ENCODE data around the gene TNFRSF18. TPM values are rescaled to one million over a fixed set of nuclear protein-coding genes. Genes with fewer than 3 reads are reported as not detected.
A peak's percentile ranks its signal among the peaks of the same experiment; 100 is the strongest.

TNFRSF18 gene
- polyA plus RNA-seq, 1 donor = 0.38 TPM

- DNase-seq = no peak
These were observed 34.6 kb upstream of the TNFRSF18 start for GRCh38 chr1:1240822-1241587.

GRCh38 chr1:1240348-1240732 lies 33.9 kb upstream of the TNFRSF18 start:
- DNase-seq = no peak

- no peak for DNase-seq
These were observed 33.4 kb upstream of the TNFRSF18 start for GRCh38 chr1:1239614-1240347.

DNA sequence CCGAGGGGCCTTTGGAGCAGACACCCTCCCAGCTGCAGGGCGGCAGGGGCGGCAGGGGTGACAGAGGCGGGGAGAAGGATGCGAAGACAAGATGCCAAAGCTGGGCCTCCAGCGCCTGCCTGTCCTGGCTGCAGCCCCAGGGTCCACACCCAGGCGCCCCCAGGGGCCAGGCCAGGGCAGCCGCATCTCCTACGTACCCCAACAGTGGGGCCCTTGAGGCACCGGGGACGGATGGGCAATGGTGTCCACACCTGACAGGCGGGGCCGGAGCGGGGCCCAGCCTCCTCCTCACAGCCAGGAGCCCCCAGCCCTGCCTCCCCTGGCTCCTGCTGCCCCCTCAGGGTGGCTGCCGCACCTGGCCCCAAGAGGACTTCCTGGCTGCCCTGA lies 32.8 kb upstream of the TNFRSF18 start:
- DNase-seq = no peak

- DNase-seq = no peak
These were observed 32.3 kb upstream of the TNFRSF18 start for GRCh38 chr1:1238702-1239178.

GRCh38 chr1:1237874-1238701 lies 31.7 kb upstream of the TNFRSF18 start:
- no peak for DNase-seq

DNA sequence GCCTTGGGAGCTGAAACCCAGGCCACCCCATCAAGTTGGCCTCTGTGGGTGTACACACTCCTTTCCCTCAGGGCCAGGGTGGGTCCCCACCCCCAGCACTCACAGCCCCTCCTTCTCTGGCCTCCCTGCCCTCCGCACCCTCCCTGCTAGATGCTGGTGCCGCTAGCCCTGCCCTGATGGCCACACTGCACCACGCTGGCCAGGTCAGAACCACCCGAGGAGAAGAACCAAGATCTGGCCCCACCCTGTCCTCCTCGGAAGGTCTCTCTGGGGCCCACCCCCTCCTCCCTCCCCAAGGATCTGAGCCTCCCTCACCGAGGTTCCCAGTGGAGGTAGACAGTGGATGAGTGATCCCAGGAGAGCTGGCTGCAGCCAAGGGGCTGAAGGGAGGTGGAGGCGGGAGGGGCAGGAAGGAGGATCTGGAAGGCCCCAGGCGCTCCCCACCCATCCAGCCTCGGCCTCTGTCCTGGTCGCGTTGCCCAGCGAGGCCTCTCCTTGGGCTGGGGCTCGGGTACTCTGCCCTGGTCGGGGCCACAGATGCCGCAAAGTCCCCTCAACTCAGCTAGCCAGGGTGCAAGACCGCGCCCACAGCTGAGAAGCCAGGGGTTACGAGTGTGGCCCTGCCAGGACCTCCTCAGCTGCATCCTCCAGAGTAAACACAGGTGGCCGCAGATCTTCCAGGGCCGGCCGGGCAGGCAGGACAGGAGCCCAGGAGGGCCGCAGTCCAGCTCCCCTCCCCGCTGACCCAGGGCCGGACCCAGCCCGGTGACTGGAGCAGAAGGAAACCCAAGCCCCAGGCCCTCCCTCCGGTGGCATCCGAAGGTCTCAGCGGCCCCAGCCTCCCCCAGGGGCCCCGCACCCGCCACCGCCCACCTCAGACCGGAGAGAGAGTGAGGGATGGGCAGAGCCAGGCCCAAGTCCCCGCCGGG lies 30.8 kb upstream of the TNFRSF18 start:
- no peak for DNase-seq

DNA sequence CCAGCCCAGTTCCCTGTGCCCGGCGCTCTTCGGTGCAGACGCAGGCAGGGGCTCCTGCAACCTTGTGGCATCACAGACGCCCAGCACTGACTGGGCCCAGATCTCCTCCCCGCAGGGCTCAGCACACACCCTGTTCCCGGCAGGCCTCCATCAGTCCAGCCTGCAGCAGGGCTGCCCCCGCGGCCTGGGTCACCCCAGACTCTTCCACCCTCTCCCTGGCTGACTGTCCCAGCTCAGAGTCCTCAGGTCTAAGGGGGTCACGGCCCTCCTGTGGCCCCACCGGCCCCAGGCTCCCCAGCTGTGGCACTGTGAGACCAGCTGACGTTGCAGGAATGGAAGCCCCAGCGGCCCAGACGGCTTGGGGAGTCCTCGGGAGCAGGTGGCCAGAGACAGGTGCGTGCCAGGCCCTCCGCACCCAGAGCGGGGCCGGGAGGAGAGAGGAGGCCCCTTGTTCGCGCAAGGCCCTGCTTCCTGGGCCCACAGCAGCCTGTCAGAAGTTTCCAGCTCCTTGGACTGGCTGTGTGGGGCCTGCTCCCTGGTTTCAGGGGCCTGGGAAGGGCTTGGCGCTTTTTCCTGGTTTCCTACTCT lies 29.9 kb upstream of the TNFRSF18 start:
- no peak for DNase-seq

DNA sequence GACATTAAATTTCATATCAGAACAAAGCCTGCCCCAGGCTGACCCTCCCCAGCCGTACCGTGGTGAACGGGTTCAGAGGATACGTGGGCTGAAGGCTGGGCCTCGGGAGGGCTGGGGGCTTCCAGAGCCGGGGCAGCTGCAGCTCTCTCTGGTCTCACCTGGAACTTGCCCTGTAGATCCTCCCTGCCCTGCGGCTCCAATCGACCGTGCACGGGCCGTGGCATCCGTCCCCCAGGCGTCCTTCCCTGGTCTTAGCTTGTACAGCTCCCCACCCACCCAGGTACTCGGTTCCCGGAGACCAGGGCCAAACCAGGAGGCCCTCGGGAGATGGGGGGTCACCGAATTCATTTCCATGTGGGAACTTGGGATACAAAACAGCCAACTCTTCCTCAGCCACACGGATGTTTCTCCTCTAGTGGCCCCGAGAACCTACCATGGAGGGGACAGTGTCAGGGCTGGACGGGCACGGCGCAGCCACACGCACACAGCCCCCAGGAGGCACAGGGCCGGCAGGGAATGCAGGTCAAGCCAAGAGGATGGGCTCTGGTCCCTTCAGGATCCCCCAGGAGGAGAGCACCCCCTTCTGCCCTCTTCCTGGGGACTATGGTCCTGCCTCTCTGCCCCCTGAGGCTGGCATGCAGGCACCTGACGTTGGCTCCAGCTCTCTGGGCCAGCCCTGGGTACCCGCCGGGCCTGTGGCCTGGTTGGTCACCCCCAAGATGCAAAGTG lies 28.8 kb upstream of the TNFRSF18 start:
- no peak for DNase-seq

DNA sequence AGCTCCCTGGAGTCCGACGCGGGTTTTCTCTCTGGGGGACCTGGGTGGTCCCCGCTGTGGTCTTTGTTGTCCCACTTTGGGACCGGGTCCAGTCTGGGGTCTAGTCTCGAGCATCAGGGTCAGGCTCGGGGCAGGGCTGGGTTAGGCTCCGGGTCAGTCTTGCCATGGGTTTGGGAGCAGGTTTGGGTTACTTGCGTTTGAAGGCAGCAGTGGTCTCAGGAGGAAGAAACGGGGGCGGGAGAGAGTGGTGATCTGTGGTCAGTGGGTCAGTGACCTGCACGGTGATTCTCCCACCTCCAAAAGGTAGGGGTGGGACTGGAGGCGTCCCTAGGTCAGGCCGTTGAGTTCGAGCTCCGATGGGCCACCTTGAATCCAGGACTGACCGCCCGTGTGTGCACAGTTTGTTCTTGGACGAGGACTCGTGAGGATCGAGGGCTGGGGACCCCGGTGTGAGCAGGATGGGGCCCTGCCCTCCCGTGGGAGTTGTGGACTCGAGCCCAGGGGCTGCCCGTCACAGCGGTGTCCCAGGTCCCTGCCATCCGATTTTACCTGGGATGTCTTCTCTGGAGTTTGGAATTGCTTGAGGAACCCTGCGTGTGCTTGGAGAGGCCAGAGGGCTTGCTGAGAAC lies 27.9 kb upstream of the TNFRSF18 start:
- DNase-seq = no peak

- no peak for DNase-seq
These were observed 27.1 kb upstream of the TNFRSF18 start for GRCh38 chr1:1233567-1233892.

- DNase-seq = no peak
These were observed 26.6 kb upstream of the TNFRSF18 start for GRCh38 chr1:1232796-1233566.

DNA sequence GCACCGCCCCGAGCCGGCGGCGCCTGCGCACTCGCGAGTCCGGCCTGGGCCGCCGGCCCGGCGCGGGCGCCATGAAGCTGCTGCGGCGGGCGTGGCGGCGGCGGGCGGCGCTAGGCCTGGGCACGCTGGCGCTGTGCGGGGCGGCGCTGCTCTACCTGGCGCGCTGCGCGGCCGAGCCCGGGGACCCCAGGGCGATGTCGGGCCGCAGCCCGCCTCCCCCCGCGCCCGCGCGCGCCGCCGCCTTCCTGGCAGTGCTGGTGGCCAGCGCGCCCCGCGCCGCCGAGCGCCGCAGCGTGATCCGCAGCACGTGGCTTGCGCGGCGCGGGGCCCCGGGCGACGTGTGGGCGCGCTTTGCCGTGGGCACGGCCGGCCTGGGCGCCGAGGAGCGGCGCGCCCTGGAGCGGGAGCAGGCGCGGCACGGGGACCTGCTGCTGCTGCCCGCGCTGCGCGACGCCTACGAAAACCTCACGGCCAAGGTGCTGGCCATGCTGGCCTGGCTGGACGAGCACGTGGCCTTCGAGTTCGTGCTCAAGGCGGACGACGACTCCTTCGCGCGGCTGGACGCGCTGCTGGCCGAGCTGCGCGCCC lies 25.9 kb upstream of the TNFRSF18 start, which contains the start of gene B3GALT6:
Gene B3GALT6, plus strand, starts transcription at position 30 of the 588 bp plus-strand sequence. Its CDS starts 42 bp downstream, at position 72.
- DNase-seq = no peak

DNA sequence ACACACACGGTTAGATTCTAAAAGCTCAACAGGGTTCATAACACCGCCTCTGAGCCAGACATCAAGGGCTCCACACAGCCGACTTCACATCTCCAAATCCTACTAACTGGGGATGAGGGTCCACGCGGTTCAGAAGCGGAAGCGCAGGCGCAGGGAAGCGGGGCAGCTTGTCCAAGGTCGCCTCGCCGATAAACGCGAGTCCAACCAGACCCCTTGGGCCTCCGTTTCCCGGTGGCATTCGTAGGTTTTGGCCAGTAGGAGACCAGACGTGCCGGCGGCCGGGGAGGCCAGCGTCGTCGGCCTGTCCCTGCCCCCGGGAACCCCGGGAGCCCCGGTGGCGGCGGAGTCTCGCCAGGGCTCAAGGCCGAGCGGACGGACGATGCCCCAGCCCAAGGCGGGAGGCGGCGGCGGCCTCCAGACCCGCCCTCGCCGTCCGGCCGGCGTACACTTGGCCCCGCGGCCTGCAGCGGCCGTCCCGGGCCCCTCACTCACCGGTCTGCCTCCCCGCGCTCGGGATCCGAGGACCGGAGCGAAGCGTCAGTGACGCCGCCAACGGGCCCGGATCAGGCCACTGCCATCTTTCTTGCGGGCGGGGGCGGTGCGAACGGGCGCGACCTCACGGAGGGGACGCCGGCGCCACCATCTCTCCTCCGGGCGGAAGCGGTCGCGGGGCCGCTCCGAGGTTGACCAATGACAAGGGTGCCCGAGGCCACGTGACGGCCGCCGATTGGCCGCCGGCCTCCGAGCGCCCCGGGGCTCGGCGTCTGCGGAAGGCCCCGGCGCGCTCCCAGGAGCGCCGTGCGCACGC lies 25.2 kb upstream of the TNFRSF18 start, which contains the start of gene SDF4:
Gene SDF4, minus strand, starts transcription at position 602 of the 808 bp plus-strand sequence. CDS start 3,229 bp downstream, outside the sequence.
- DNase-seq = peak; percentile 96

- DNase-seq = no peak
These were observed 24.4 kb upstream of the TNFRSF18 start for GRCh38 chr1:1230656-1231399.

DNA sequence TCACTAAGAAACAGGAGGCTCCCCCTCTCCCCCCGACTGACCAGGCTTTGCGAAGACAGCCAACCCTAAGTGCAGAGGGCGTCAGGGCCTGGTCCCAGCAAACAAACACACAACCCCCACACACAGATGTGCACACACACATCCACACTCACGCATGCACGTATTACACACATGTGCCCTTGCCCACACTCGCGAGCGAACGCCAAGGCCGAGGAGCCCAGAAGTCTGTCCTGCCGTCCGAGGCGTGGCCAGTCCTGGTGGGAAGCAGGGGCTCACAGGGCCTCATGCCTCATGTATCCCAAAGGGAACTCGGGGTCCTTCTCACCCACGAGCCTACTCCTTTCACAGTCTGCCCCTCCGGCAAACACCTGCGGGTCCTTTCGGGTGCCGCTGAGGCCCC lies 23.4 kb upstream of the TNFRSF18 start:
- no peak for DNase-seq
